Coronary artery (tissue), 2 donors: ENCODE measurements around the gene ITGA2.

Experiments used
- DNase-seq: peaks from one replicate; pipeline ENCODE4 v3.0.0-alpha.2; 2017; ENCODE audit warnings: low spot score
- H3K27ac ChIP-seq, 2 donors: fragments of 200-600 bp; sonication (generic); one replicate each; pipeline ENCODE4 v1.5.1; 2016 to 2019
- H3K4me3 ChIP-seq: fragments of 200-600 bp; sonication (generic); 2 replicates; pipeline ENCODE4 v1.5.1; 2016; ENCODE audit warnings: mild to moderate bottlenecking, moderate library complexity
- CTCF ChIP-seq: fragments of 200-600 bp; sonication (generic); IDR thresholded peaks from one replicate; pipeline ENCODE4 v1.5.1; 2019; ENCODE audit warnings: antibody characterized with exemption

ITGA2 gene

GRCh38 chr5:53053364-53053763 lies 64.2 kb downstream of the ITGA2 start:
- TF ChIP-seq CTCF: no peak
- no peak overlapping the region for H3K27ac ChIP-seq
- no peak overlapping the region for H3K4me3 ChIP-seq
- no peak for DNase-seq

GRCh38 chr5:53055365-53055764 lies 66.2 kb downstream of the ITGA2 start:
- no peak for DNase-seq
- Histone ChIP-seq H3K27ac (no peak overlapping the region), H3K4me3 (no peak overlapping the region)
- no peak for TF ChIP-seq CTCF

GRCh38 chr5:53059281-53059680 lies 70.1 kb downstream of the ITGA2 start:
- DNase-seq: no peak
- H3K4me3 ChIP-seq: no peak overlapping the region
- no peak for TF ChIP-seq CTCF
- H3K27ac ChIP-seq: no peak overlapping the region

GRCh38 chr5:53063176-53063575 lies 74.0 kb downstream of the ITGA2 start:
- Histone ChIP-seq H3K27ac (no peak overlapping the region), H3K4me3 (no peak overlapping the region)
- TF ChIP-seq CTCF: no peak
- no peak for DNase-seq

GRCh38 chr5:53063791-53064190 lies 74.6 kb downstream of the ITGA2 start:
- Histone ChIP-seq H3K27ac (no peak overlapping the region), H3K4me3 (no peak overlapping the region)
- no peak for TF ChIP-seq CTCF
- no peak for DNase-seq

- no peak overlapping the region for H3K4me3 ChIP-seq
- H3K27ac ChIP-seq: no peak overlapping the region
- TF ChIP-seq CTCF: no peak
- no peak for DNase-seq
Observed at GRCh38 chr5:53066088-53066487, 76.9 kb downstream of the ITGA2 start.

GRCh38 chr5:53067641-53068040 lies 78.5 kb downstream of the ITGA2 start:
- no peak for TF ChIP-seq CTCF
- H3K27ac ChIP-seq: no peak overlapping the region
- no peak overlapping the region for H3K4me3 ChIP-seq
- no peak for DNase-seq
